ENCODE data around the gene NOBOX. TPM values are rescaled to one million over a fixed set of nuclear protein-coding genes. Genes with fewer than 3 reads are reported as not detected.
A peak's percentile ranks its signal among the peaks of the same experiment; 100 is the strongest.
"Not testable (repeated sequence)": the region's sequence is repeated elsewhere in the genome, so short reads cannot be mapped to it uniquely, and the experiment has no call there.

Gene NOBOX
- total RNA-seq, 3 donors from 2014 or later (not counting 1 experiment from before 2014, with no cell fraction given) = not detected

GRCh38 chr7:144355176-144355822 lies 48.2 kb downstream of the NOBOX start, which contains the start of gene ARHGEF5:
ARHGEF5 (plus strand) TSS chr7:144355402; CDS start chr7:144362670, 7,268 bp downstream.
- H3K9me3 Mint-ChIP-seq; H3K4me1 ChIP-seq (ENCODE audit: control insufficient read depth, insufficient read depth, low read length); H3K4me3 ChIP-seq (ENCODE audit: low read length); H3K27me3 ChIP-seq (ENCODE audit: control insufficient read depth, insufficient read depth, low read length); H3K27me3 Mint-ChIP-seq (ENCODE audit: low read depth in 2 of 2); H3K27ac ChIP-seq (ENCODE audit: low read length); H3K36me3 ChIP-seq (ENCODE audit: control insufficient read depth, insufficient read depth, low read length); intact Hi-C loops (cut with micrococcal nuclease); H3K4me1 Mint-ChIP-seq; DNase-seq; H3K36me3 Mint-ChIP-seq; H3K27ac Mint-ChIP-seq; H3K9me3 ChIP-seq (ENCODE audit: control insufficient read depth, insufficient read depth, low read length): not testable (repeated sequence)
- H3K4me3 Mint-ChIP-seq = peak within 1 kb of the TSS; percentile 83
- WGBS (ENCODE audit: insufficient coverage) = no CpG with 5 or more reads among the region's 50 CpGs
- peak; percentile 65 to 68 (median 65) for ATAC-seq

- H3K27ac Mint-ChIP-seq; H3K4me3 ChIP-seq (ENCODE audit: low read length); intact Hi-C loops (cut with micrococcal nuclease); H3K27me3 Mint-ChIP-seq (ENCODE audit: low read depth in 2 of 2); H3K36me3 ChIP-seq (ENCODE audit: control insufficient read depth, insufficient read depth, low read length); H3K4me1 Mint-ChIP-seq; H3K27ac ChIP-seq (ENCODE audit: low read length); H3K9me3 ChIP-seq (ENCODE audit: control insufficient read depth, insufficient read depth, low read length); H3K27me3 ChIP-seq (ENCODE audit: control insufficient read depth, insufficient read depth, low read length); H3K36me3 Mint-ChIP-seq; H3K4me3 Mint-ChIP-seq; H3K4me1 ChIP-seq (ENCODE audit: control insufficient read depth, insufficient read depth, low read length); ATAC-seq; DNase-seq; H3K9me3 Mint-ChIP-seq: not testable (repeated sequence)
- 93% methylated on average over 1 of the region's 3 CpGs for WGBS (ENCODE audit: insufficient coverage)
Observed at GRCh38 chr7:144351667-144352066, 51.8 kb downstream of the NOBOX start.

- H3K9me3 ChIP-seq (ENCODE audit: control insufficient read depth, insufficient read depth, low read length); H3K27me3 ChIP-seq (ENCODE audit: control insufficient read depth, insufficient read depth, low read length); DNase-seq; H3K36me3 ChIP-seq (ENCODE audit: control insufficient read depth, insufficient read depth, low read length); H3K27me3 Mint-ChIP-seq (ENCODE audit: low read depth in 2 of 2); H3K27ac ChIP-seq (ENCODE audit: low read length); H3K4me3 ChIP-seq (ENCODE audit: low read length); H3K27ac Mint-ChIP-seq; H3K9me3 Mint-ChIP-seq; H3K36me3 Mint-ChIP-seq; H3K4me3 Mint-ChIP-seq; ATAC-seq; H3K4me1 ChIP-seq (ENCODE audit: control insufficient read depth, insufficient read depth, low read length); intact Hi-C loops (cut with micrococcal nuclease); H3K4me1 Mint-ChIP-seq: not testable (repeated sequence)
- WGBS (ENCODE audit: insufficient coverage) = no CpG with 5 or more reads among the region's 1 CpG
Observed at GRCh38 chr7:144348625-144349024, 54.9 kb downstream of the NOBOX start.

Other genes starting within 250 kb of the NOBOX start
- under 1 TPM in 2 of 3 donors, not detected in 1; 0.33 to 0.40 TPM for gene CTAGE4, start 220.2 kb downstream of the NOBOX start, total RNA-seq
- gene ARHGEF35, start 207.9 kb downstream of the NOBOX start, total RNA-seq = 1 to 10 TPM in 2 of 3 donors, under 1 TPM in 1; 0.50 to 2.4 (median 1.2) TPM
- not detected for gene OR2A42, start 164.1 kb downstream of the NOBOX start, total RNA-seq
- gene OR2A7, start 138.9 kb downstream of the NOBOX start, total RNA-seq = 1 to 10 TPM in 1 of 3 donors, under 1 TPM in 1, not detected in 1; 0.73 to 1.4 TPM
- gene CTAGE8, start 134.4 kb downstream of the NOBOX start, total RNA-seq = under 1 TPM in 2 of 3 donors, not detected in 1; 0.33 to 0.66 TPM
- not detected for gene OR2A1, start 91.3 kb downstream of the NOBOX start, total RNA-seq
- 1 to 10 TPM; 1.2 to 2.1 (median 1.8) TPM for gene ARHGEF5, start 48.3 kb downstream of the NOBOX start, total RNA-seq

Data from natural killer cell (primary cell).